GM21367 (cell line): ENCODE measurements around the gene IRX1.

ENCODE experiments used
- ATAC-seq: cut with Tn5 transposase; IDR thresholded peaks from one replicate; pipeline ENCODE4 v1.9.1; 2021; ENCODE audit not compliant: unreplicated experiment

IRX1 gene

GRCh38 chr5:3600106-3601060 lies 4.8 kb downstream of the IRX1 start:
- no peak for ATAC-seq

- no peak for ATAC-seq
Observed at GRCh38 chr5:3601061-3601710, 5.6 kb downstream of the IRX1 start.

- ATAC-seq: no peak
Observed at GRCh38 chr5:3601911-3602782, 6.5 kb downstream of the IRX1 start.

- no peak for ATAC-seq
Observed at GRCh38 chr5:3602785-3603502, 7.3 kb downstream of the IRX1 start.

- ATAC-seq: no peak
Observed at GRCh38 chr5:3604501-3604900, 8.9 kb downstream of the IRX1 start.

- ATAC-seq: no peak
Observed at GRCh38 chr5:3605298-3606010, 9.8 kb downstream of the IRX1 start.

GRCh38 chr5:3606121-3606831 lies 10.6 kb downstream of the IRX1 start:
- ATAC-seq: no peak

- ATAC-seq: no peak
Observed at GRCh38 chr5:3607541-3608181, 12.0 kb downstream of the IRX1 start.

GRCh38 chr5:3609120-3609681 lies 13.6 kb downstream of the IRX1 start:
- no peak for ATAC-seq

GRCh38 chr5:3612591-3613042 lies 17.0 kb downstream of the IRX1 start:
- no peak for ATAC-seq

GRCh38 chr5:3613726-3614125 lies 18.1 kb downstream of the IRX1 start:
- no peak for ATAC-seq

GRCh38 chr5:3615217-3615616 lies 19.6 kb downstream of the IRX1 start:
- no peak for ATAC-seq

GRCh38 chr5:3615829-3616228 lies 20.2 kb downstream of the IRX1 start:
- ATAC-seq: no peak

GRCh38 chr5:3619579-3619978 lies 23.9 kb downstream of the IRX1 start:
- ATAC-seq: no peak

- no peak for ATAC-seq
Observed at GRCh38 chr5:3622961-3623360, 27.3 kb downstream of the IRX1 start.

- no peak for ATAC-seq
Observed at GRCh38 chr5:3625626-3626025, 30.0 kb downstream of the IRX1 start.

- ATAC-seq: no peak
Observed at GRCh38 chr5:3634061-3634460, 38.4 kb downstream of the IRX1 start.

- ATAC-seq: no peak
Observed at GRCh38 chr5:3639175-3639574, 43.5 kb downstream of the IRX1 start.

GRCh38 chr5:3642231-3642630 lies 46.6 kb downstream of the IRX1 start:
- no peak for ATAC-seq
